HL-60 (cell line): Measurements from ENCODE around the gene ATP5F1A.

ENCODE experiments used
- CTCF ChIP-seq: IDR thresholded peaks from one replicate; pipeline ENCODE4 v1.5.1; 2011; ENCODE audit warnings: low read length, control low read depth, inconsistent platforms; ENCODE audit not compliant: insufficient read depth
- POLR2AphosphoS5 ChIP-seq: IDR thresholded peaks from 2 replicates; pipeline ENCODE4 v1.6.1; 2012; ENCODE audit warnings: low read depth
- REST ChIP-seq: IDR thresholded peaks from 2 replicates; pipeline ENCODE4 v1.6.1; 2012; ENCODE audit warnings: low read depth; ENCODE audit not compliant: insufficient replicate concordance
- SPI1 ChIP-seq: IDR thresholded peaks from 2 replicates; pipeline ENCODE4 v1.6.1; 2012; ENCODE audit warnings: low read depth, mild to moderate bottlenecking, borderline replicate concordance

GRCh38 chr18:46037512-46038305 is 60.4 kb downstream of the ATP5F1A start:
- no peak for TF ChIP-seq CTCF
- no peak for TF ChIP-seq SPI1
- no peak for TF ChIP-seq POLR2AphosphoS5
- no peak for TF ChIP-seq REST
